SK-N-SH treated with all-trans-retinoic acid at 6 μM for 48 hours (cell line): ENCODE results near the gene GREB1L.

Experiments
- ARNTL ChIP-seq: fragments of 450-650 bp; formaldehyde crosslinking; IDR thresholded peaks from 2 replicates; pipeline ENCODE4 v1.5.0; 2020; ENCODE audit warnings: low read depth, mild to moderate bottlenecking, moderate library complexity, borderline replicate concordance
- CSRNP3 ChIP-seq: fragments of 250-450 bp; sonication (Bioruptor Pico); IDR thresholded peaks from 2 replicates; pipeline ENCODE4 v1.5.1; 2021; ENCODE audit warnings: mild to moderate bottlenecking, moderate library complexity
- ISL1 ChIP-seq: fragments of 250-450 bp; sonication (Bioruptor Pico); IDR thresholded peaks from 2 replicates; pipeline ENCODE4 v2.1.2; 2022; ENCODE audit warnings: mild to moderate bottlenecking, moderate library complexity
- PATZ1 ChIP-seq: fragments of 250-450 bp; sonication (Bioruptor Pico); IDR thresholded peaks from 2 replicates; pipeline ENCODE4 v1.8.0; 2020; ENCODE audit warnings: mild to moderate bottlenecking, moderate library complexity, borderline replicate concordance
- SNAI2 ChIP-seq: fragments of 250-450 bp; sonication (Bioruptor Pico); IDR thresholded peaks from 2 replicates; pipeline ENCODE4 v1.5.0; 2020; ENCODE audit warnings: mild to moderate bottlenecking, moderate library complexity
- ZFP3 ChIP-seq: fragments of 250-450 bp; sonication (Bioruptor Pico); IDR thresholded peaks from 2 replicates; pipeline ENCODE4 v1.5.0; 2020; ENCODE audit warnings: mild to moderate bottlenecking, moderate library complexity
- ZFP30 ChIP-seq: fragments of 450-650 bp; formaldehyde crosslinking; IDR thresholded peaks from 2 replicates; pipeline ENCODE4 v1.5.0; 2022; ENCODE audit warnings: mild to moderate bottlenecking, moderate library complexity

GRCh38 chr18:21453511-21453901, 211.5 kb downstream of the GREB1L start:
- TF ChIP-seq SNAI2 (CRISPR knock-in tag) (no peak), PATZ1 (no peak), CSRNP3 (no peak), ZFP30 (no peak), ZFP3 (CRISPR knock-in tag) (no peak), ISL1 (no peak), ARNTL (CRISPR knock-in tag) (no peak)
